HG03139 (cell line): Measurements from ENCODE around the gene ZKSCAN3.
"Not testable (repeated sequence)": the region's sequence is repeated elsewhere in the genome, so short reads cannot be mapped to it uniquely, and the experiment has no call there.

ENCODE experiments used
- ATAC-seq: cut with Tn5 transposase; IDR thresholded peaks from one replicate; pipeline ENCODE4 v1.9.1; 2021; ENCODE audit not compliant: unreplicated experiment

ZKSCAN3 gene

GRCh38 chr6:28340310-28341095, 9.2 kb upstream of the ZKSCAN3 start:
- ATAC-seq: no peak

GRCh38 chr6:28343898-28344677, 5.7 kb upstream of the ZKSCAN3 start:
- ATAC-seq: no peak

GRCh38 chr6:28345201-28345600, 4.5 kb upstream of the ZKSCAN3 start:
- ATAC-seq: no peak

GRCh38 chr6:28347119-28347518, 2.6 kb upstream of the ZKSCAN3 start:
- ATAC-seq: no peak

GRCh38 chr6:28349344-28349891, 329 bp upstream of the ZKSCAN3 start:
- ATAC-seq: no peak

- no peak for ATAC-seq
Observed at GRCh38 chr6:28351087-28351486, 1.3 kb downstream of the ZKSCAN3 start.

- no peak for ATAC-seq
Observed at GRCh38 chr6:28351493-28351925, 1.8 kb downstream of the ZKSCAN3 start.

- no peak for ATAC-seq
Observed at GRCh38 chr6:28353356-28353755, 3.6 kb downstream of the ZKSCAN3 start.

GRCh38 chr6:28353981-28354676, 4.4 kb downstream of the ZKSCAN3 start:
- no peak for ATAC-seq

GRCh38 chr6:28354688-28355554, 5.2 kb downstream of the ZKSCAN3 start:
- no peak for ATAC-seq

GRCh38 chr6:28355743-28356665, 6.3 kb downstream of the ZKSCAN3 start:
- peak; percentile 74 for ATAC-seq

GRCh38 chr6:28356666-28357020, 6.9 kb downstream of the ZKSCAN3 start:
- no peak for ATAC-seq

GRCh38 chr6:28357036-28357435, 7.3 kb downstream of the ZKSCAN3 start:
- ATAC-seq: no peak

GRCh38 chr6:28359562-28359961, 9.8 kb downstream of the ZKSCAN3 start:
- ATAC-seq: not testable (repeated sequence)

GRCh38 chr6:28360961-28361360, 11.2 kb downstream of the ZKSCAN3 start:
- ATAC-seq: no peak

GRCh38 chr6:28365590-28365989, 15.8 kb downstream of the ZKSCAN3 start:
- not testable (repeated sequence) for ATAC-seq

- no peak for ATAC-seq
Observed at GRCh38 chr6:28368522-28368921, 18.8 kb downstream of the ZKSCAN3 start.

GRCh38 chr6:28369463-28369862, 19.7 kb downstream of the ZKSCAN3 start:
- ATAC-seq: no peak

GRCh38 chr6:28370440-28370839, 20.7 kb downstream of the ZKSCAN3 start:
- no peak for ATAC-seq
